Measurements from ENCODE around the gene NLRP3. TPM values are rescaled to one million over a fixed set of nuclear protein-coding genes. Genes with fewer than 3 reads are reported as not detected.

The NLRP3 gene
- total and polyA plus RNA-seq, 2 experiments from 2014 or later: 0.13 TPM; not detected in 1

GRCh38 chr1:247421074-247421473, 5.1 kb downstream of the NLRP3 start:
- DNase-seq (ENCODE audit: low spot score): no peak
- TF ChIP-seq EZH2phosphoT487 (IDR thresholded peaks at IDR 0.05; ENCODE audit: low read depth, severe bottlenecking, unreplicated experiment) (no peak), EZH2 (IDR thresholded peaks at IDR 0.05; ENCODE audit: borderline replicate concordance) (no peak), CTCF (IDR thresholded peaks at IDR 0.05; ENCODE audit: poor library complexity) (no peak)
- Histone ChIP-seq H4K20me1 (ENCODE audit: insufficient read depth, poor library complexity, severe bottlenecking) (no peaks in the 10 kb centered on the region), H3K4me2 (no peak overlapping the region), H2AFZ (no peak overlapping the region), H3K27ac (no peak overlapping the region), H3K27me3 (no peaks in the 10 kb centered on the region), H3K4me3 (no peak overlapping the region), H3K36me3 (replicated peaks; ENCODE audit: insufficient read depth, low read depth) (no peaks in the 10 kb centered on the region), H3K9me2 (replicated peaks; ENCODE audit: insufficient read depth) (no peaks in the 10 kb centered on the region), H3K4me1 (ENCODE audit: insufficient read depth) (no peaks in the 10 kb centered on the region), H3K9me3 (ENCODE audit: low read depth) (no peaks in the 10 kb centered on the region), H3K79me2 (no peaks in the 10 kb centered on the region)
- 90% methylated on average over 2 of the region's 2 CpGs for WGBS (ENCODE audit: low lambda C conversion rate, missing lambda C conversion rate)

- Histone ChIP-seq H3K27me3 (no peaks in the 10 kb centered on the region), H4K20me1 (ENCODE audit: insufficient read depth, poor library complexity, severe bottlenecking) (no peaks in the 10 kb centered on the region), H3K4me3 (no peak overlapping the region), H3K4me1 (ENCODE audit: insufficient read depth) (no peaks in the 10 kb centered on the region), H3K4me2 (no peak overlapping the region), H2AFZ (no peak overlapping the region), H3K36me3 (replicated peaks; ENCODE audit: insufficient read depth, low read depth) (no peaks in the 10 kb centered on the region), H3K9me3 (ENCODE audit: low read depth) (no peaks in the 10 kb centered on the region), H3K79me2 (no peaks in the 10 kb centered on the region), H3K27ac (no peak overlapping the region), H3K9me2 (replicated peaks; ENCODE audit: insufficient read depth) (no peaks in the 10 kb centered on the region)
- no peak for TF ChIP-seq CTCF (IDR thresholded peaks at IDR 0.05; ENCODE audit: poor library complexity)
- TF ChIP-seq EZH2phosphoT487 (IDR thresholded peaks at IDR 0.05; ENCODE audit: low read depth, severe bottlenecking, unreplicated experiment): no peak
- no peak for TF ChIP-seq EZH2 (IDR thresholded peaks at IDR 0.05; ENCODE audit: borderline replicate concordance)
- no peak for DNase-seq (ENCODE audit: low spot score)
- 82% methylated on average over 6 of the region's 6 CpGs for WGBS (ENCODE audit: low lambda C conversion rate, missing lambda C conversion rate)
Observed at GRCh38 chr1:247429496-247429895, 13.5 kb downstream of the NLRP3 start.

- H3K79me2 ChIP-seq: no peaks in the 10 kb centered on the region
- H3K4me3 ChIP-seq: no peak overlapping the region
- no peak overlapping the region for H3K27ac ChIP-seq
- H3K4me1 ChIP-seq (ENCODE audit: insufficient read depth): no peaks in the 10 kb centered on the region
- H3K27me3 ChIP-seq: no peaks in the 10 kb centered on the region
- TF ChIP-seq EZH2phosphoT487 (IDR thresholded peaks at IDR 0.05; ENCODE audit: low read depth, severe bottlenecking, unreplicated experiment) (no peak), EZH2 (IDR thresholded peaks at IDR 0.05; ENCODE audit: borderline replicate concordance) (no peak), CTCF (IDR thresholded peaks at IDR 0.05; ENCODE audit: poor library complexity) (no peak)
- 95% methylated on average over 1 of the region's 1 CpG for WGBS (ENCODE audit: low lambda C conversion rate, missing lambda C conversion rate)
- no peaks in the 10 kb centered on the region for H3K9me3 ChIP-seq (ENCODE audit: low read depth)
- no peaks in the 10 kb centered on the region for H4K20me1 ChIP-seq (ENCODE audit: insufficient read depth, poor library complexity, severe bottlenecking)
- no peak for DNase-seq (ENCODE audit: low spot score)
- no peak overlapping the region for H3K4me2 ChIP-seq
- no peak overlapping the region for H2AFZ ChIP-seq
- no peaks in the 10 kb centered on the region for H3K36me3 ChIP-seq (replicated peaks; ENCODE audit: insufficient read depth, low read depth)
- H3K9me2 ChIP-seq (replicated peaks; ENCODE audit: insufficient read depth): no peaks in the 10 kb centered on the region
Observed at GRCh38 chr1:247430434-247430833, 14.5 kb downstream of the NLRP3 start.

GRCh38 chr1:247431643-247432042, 15.7 kb downstream of the NLRP3 start:
- no peaks in the 10 kb centered on the region for H3K9me2 ChIP-seq (replicated peaks; ENCODE audit: insufficient read depth)
- DNase-seq (ENCODE audit: low spot score): no peak
- no peaks in the 10 kb centered on the region for H3K4me1 ChIP-seq (ENCODE audit: insufficient read depth)
- no peaks in the 10 kb centered on the region for H3K27me3 ChIP-seq
- no peaks in the 10 kb centered on the region for H3K9me3 ChIP-seq (ENCODE audit: low read depth)
- H3K4me3 ChIP-seq: no peak overlapping the region
- H3K79me2 ChIP-seq: no peaks in the 10 kb centered on the region
- no peaks in the 10 kb centered on the region for H3K36me3 ChIP-seq (replicated peaks; ENCODE audit: insufficient read depth, low read depth)
- TF ChIP-seq EZH2phosphoT487 (IDR thresholded peaks at IDR 0.05; ENCODE audit: low read depth, severe bottlenecking, unreplicated experiment) (no peak), EZH2 (IDR thresholded peaks at IDR 0.05; ENCODE audit: borderline replicate concordance) (no peak), CTCF (IDR thresholded peaks at IDR 0.05; ENCODE audit: poor library complexity) (no peak)
- no peak overlapping the region for H2AFZ ChIP-seq
- no peaks in the 10 kb centered on the region for H4K20me1 ChIP-seq (ENCODE audit: insufficient read depth, poor library complexity, severe bottlenecking)
- H3K27ac ChIP-seq: no peak overlapping the region
- no peak overlapping the region for H3K4me2 ChIP-seq
- WGBS (ENCODE audit: low lambda C conversion rate, missing lambda C conversion rate): 86% methylated on average over 9 of the region's 9 CpGs
